Keratinocyte (primary cell): ENCODE results near the gene AIFM2. TPM values are rescaled to one million over a fixed set of nuclear protein-coding genes. Genes with fewer than 3 reads are reported as not detected.

Source experiments
- DNase-seq: peaks from one replicate; pipeline ENCODE4 v3.0.0-alpha.2; 2011; ENCODE audit warnings: low read depth, missing footprints, low spot score
- FAIRE-seq: peaks from 2 replicates; lab custom pipeline; 2011; peaks lifted over from hg19 to GRCh38; lab: Jason Lieb, UNC
- H2AFZ ChIP-seq: 2 replicates; pipeline ENCODE4 v1.6.0; 2012; ENCODE audit warnings: low read length, control low read depth, inconsistent platforms; ENCODE audit not compliant: control insufficient read depth
- H3K27ac ChIP-seq: 2 replicates; pipeline ENCODE4 v1.5.1; 2011; ENCODE audit warnings: low read length; ENCODE audit not compliant: control insufficient read depth, insufficient read depth
- H3K27me3 ChIP-seq: 3 replicates; pipeline ENCODE4 v1.6.0; 2011; ENCODE audit warnings: low read length; ENCODE audit not compliant: control insufficient read depth, insufficient read depth; ENCODE audit errors: extremely low read depth
- H3K36me3 ChIP-seq, 2 experiments: 2 replicates in 1 of 2; 3 replicates in 1 of 2; pipeline ENCODE4 v1.5.1; 2011; ENCODE audit warnings: low read length in 2 of 2, mild to moderate bottlenecking in 1 of 2; ENCODE audit not compliant: control insufficient read depth in 2 of 2, insufficient read depth in 2 of 2; ENCODE audit errors: extremely low read depth in 1 of 2
- H3K4me1 ChIP-seq: 3 replicates; pipeline ENCODE4 v1.5.1; 2011; ENCODE audit warnings: low read length; ENCODE audit not compliant: control insufficient read depth, insufficient read depth; ENCODE audit errors: extremely low read depth
- H3K4me2 ChIP-seq: 3 replicates; pipeline ENCODE4 v1.6.0; 2011; ENCODE audit warnings: low read depth, low read length; ENCODE audit not compliant: control insufficient read depth, insufficient read depth; ENCODE audit errors: extremely low read depth
- H3K4me3 ChIP-seq, 3 experiments: fragments of 200-600 bp in 1 of 3; sonication (generic) in 1 of 3; 2 replicates in 2 of 3; 3 replicates in 1 of 3; pipeline ENCODE4 v1.5.1; 2011 to 2016; ENCODE audit warnings: low read length in 3 of 3, mild to moderate bottlenecking in 3 of 3, control low read depth in 2 of 3, inconsistent platforms in 1 of 3, low read depth in 1 of 3, mixed read lengths in 1 of 3, mixed run types in 1 of 3, moderate library complexity in 1 of 3; ENCODE audit not compliant: control insufficient read depth in 2 of 3, insufficient read depth in 2 of 3; ENCODE audit errors: extremely low read depth in 1 of 3
- H3K79me2 ChIP-seq: 2 replicates; pipeline ENCODE4 v1.6.0; 2012; ENCODE audit warnings: low read length; ENCODE audit not compliant: control insufficient read depth, insufficient read depth
- H3K9ac ChIP-seq: 3 replicates; pipeline ENCODE4 v1.6.0; 2011; ENCODE audit warnings: low read length; ENCODE audit not compliant: control insufficient read depth, insufficient read depth; ENCODE audit errors: extremely low read depth
- H3K9me1 ChIP-seq: 3 replicates; pipeline ENCODE4 v1.6.0; 2011; ENCODE audit warnings: low read length; ENCODE audit not compliant: control insufficient read depth, insufficient read depth; ENCODE audit errors: extremely low read depth
- H3K9me3 ChIP-seq: 2 replicates; pipeline ENCODE4 v1.5.1; 2012; ENCODE audit warnings: low read depth, low read length; ENCODE audit not compliant: control insufficient read depth
- H4K20me1 ChIP-seq: 3 replicates; pipeline ENCODE4 v1.6.0; 2011; ENCODE audit warnings: low read length; ENCODE audit not compliant: control insufficient read depth, insufficient read depth; ENCODE audit errors: extremely low read depth
- EZH2 ChIP-seq: IDR thresholded peaks from one replicate; pipeline ENCODE4 v1.6.1; 2012; ENCODE audit warnings: inconsistent platforms, mild to moderate bottlenecking, low read length, moderate library complexity
- dilution Hi-C: fragments of 300-500 bp; cut with MboI; formaldehyde crosslinking; loops from one replicate; pipeline ENCODE4 v1.7.0; 2020; ENCODE audit warnings: low sequenced_read_pairs; ENCODE audit not compliant: extremely low pct_ligation_motif_present
- polyA plus RNA-seq, 5 experiments: library from polyadenylated mRNA; depleted of rRNA in 3 of 5; stranded (reverse) in 3 of 5; stranded (forward) in 1 of 5; unstranded in 1 of 5; fragments of >200 nt; gene quantifications; 1 replicate in 1 of 5; 2 replicates in 3 of 5; 3 replicates in 1 of 5; pipeline versions ENCODE4 v1.2.1 to v1.2.3, GENCODE V29; 2011 to 2012; ENCODE audit warnings: missing spikeins in 2 of 5, low read depth in 1 of 5, low replicate concordance in 1 of 5
- TF ChIP-seq, protein P1 (sequence below), 3 experiments: IDR thresholded peaks in 1 of 3; conservative IDR thresholded peaks in 1 of 3; optimal IDR thresholded peaks in 1 of 3; 2 replicates in 2 of 3; 3 replicates in 1 of 3; pipeline versions ENCODE3 to v1.5.1; 2011; ENCODE audit warnings: low read length in 3 of 3, mild to moderate bottlenecking in 3 of 3, moderate library complexity in 2 of 3, control low read depth in 1 of 3, inconsistent platforms in 1 of 3; ENCODE audit not compliant: insufficient read depth in 2 of 3; ENCODE audit errors: extremely low read depth in 1 of 3

The AIFM2 gene
- polyA plus RNA-seq, 1 donor (not counting 4 experiments of a cell fraction or from before 2014, with no cell fraction given) = 1.8 TPM

DNA sequence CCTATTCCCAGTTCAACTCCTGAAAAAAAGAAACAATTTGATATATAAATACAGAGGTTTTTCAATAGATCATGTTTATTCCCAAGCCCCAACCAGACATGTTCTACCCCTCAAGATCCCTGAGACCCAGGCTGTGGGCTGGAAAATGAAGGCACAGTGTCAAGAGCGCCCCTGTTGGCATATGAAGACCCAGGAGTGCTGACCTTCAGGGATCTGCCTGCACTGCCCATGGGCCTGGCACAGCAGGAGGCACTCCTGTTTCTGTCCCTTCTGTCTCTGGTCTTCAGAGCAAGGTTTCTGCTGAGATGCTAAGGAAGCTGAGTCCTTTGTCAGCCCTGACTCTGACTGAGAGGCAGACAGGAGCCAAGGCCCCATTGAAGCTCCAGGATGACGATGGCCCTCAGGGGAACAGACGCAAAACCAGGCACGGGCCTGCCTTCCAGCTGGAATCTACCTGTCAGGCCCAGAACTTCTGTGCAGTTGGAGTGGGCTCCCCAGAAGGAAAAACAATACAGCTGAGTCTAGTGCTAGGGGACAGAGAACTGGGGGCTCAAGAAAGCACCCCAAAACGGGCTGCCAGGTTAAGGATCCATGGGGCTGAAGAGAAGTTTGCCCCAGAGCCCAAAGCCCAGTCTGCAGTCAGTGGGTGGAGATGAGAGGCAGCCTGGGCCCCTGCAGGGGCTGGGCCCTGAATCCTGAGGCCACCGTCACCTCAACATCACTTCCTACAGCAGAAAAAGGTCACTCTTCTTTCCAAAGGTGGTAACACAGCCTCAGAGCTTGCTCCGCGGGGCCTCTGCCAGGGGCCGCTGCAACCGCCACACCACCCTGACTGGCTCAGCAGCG lies 6.7 kb upstream of the AIFM2 start:
- Histone ChIP-seq H3K27me3 (no peaks in the 10 kb centered on the region), H3K4me2 (peak overlapping the region; percentile 9), H3K4me1 (peaks cover 24% of the 10 kb centered on the region), H3K79me2 (peaks cover 3% of the 10 kb centered on the region), H3K9me3 (no peaks in the 10 kb centered on the region), H3K9ac (no peak overlapping the region), H2AFZ (no peak overlapping the region), H3K4me3 (no peak overlapping the region), H4K20me1 (no peaks in the 10 kb centered on the region), H3K27ac (no peak overlapping the region), H3K9me1 (no peaks in the 10 kb centered on the region), H3K36me3 (peaks cover 0 to 2% of the 10 kb centered on the region in 2 experiments)
- no peak for TF ChIP-seq EZH2
- TF ChIP-seq, protein P1, sequence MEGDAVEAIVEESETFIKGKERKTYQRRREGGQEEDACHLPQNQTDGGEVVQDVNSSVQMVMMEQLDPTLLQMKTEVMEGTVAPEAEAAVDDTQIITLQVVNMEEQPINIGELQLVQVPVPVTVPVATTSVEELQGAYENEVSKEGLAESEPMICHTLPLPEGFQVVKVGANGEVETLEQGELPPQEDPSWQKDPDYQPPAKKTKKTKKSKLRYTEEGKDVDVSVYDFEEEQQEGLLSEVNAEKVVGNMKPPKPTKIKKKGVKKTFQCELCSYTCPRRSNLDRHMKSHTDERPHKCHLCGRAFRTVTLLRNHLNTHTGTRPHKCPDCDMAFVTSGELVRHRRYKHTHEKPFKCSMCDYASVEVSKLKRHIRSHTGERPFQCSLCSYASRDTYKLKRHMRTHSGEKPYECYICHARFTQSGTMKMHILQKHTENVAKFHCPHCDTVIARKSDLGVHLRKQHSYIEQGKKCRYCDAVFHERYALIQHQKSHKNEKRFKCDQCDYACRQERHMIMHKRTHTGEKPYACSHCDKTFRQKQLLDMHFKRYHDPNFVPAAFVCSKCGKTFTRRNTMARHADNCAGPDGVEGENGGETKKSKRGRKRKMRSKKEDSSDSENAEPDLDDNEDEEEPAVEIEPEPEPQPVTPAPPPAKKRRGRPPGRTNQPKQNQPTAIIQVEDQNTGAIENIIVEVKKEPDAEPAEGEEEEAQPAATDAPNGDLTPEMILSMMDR (optimal IDR thresholded peaks at IDR 0.05 in 1 of 3, IDR thresholded peaks at IDR 0.05 in 1 of 3, conservative IDR thresholded peaks at IDR 0.05 in 1 of 3; ENCODE audit: extremely low read depth in 1 of 3, insufficient read depth in 2 of 3, low read length in 3 of 3) = no peak
- dilution Hi-C loops = no loop called here
- DNase-seq (no peak), FAIRE-seq (peak; percentile 44)

- DNase-seq (no peak), FAIRE-seq (peak; percentile 74)
- Histone ChIP-seq H3K9me3 (no peaks in the 10 kb centered on the region), H3K4me3 (no peak overlapping the region), H3K9me1 (no peaks in the 10 kb centered on the region), H2AFZ (peak overlapping the region; percentile 18), H3K79me2 (no peaks in the 10 kb centered on the region), H3K27me3 (no peaks in the 10 kb centered on the region), H4K20me1 (no peaks in the 10 kb centered on the region), H3K4me1 (peaks cover 23% of the 10 kb centered on the region), H3K9ac (no peak overlapping the region), H3K4me2 (peak overlapping the region; percentile 35), H3K27ac (peak overlapping the region; percentile 35), H3K36me3 (peaks cover 0 to 2% of the 10 kb centered on the region in 2 experiments)
- dilution Hi-C loops = no loop called here
- TF ChIP-seq EZH2 = no peak
- TF ChIP-seq, protein P1 (optimal IDR thresholded peaks at IDR 0.05 in 1 of 3, IDR thresholded peaks at IDR 0.05 in 1 of 3, conservative IDR thresholded peaks at IDR 0.05 in 1 of 3; ENCODE audit: extremely low read depth in 1 of 3, insufficient read depth in 2 of 3, low read length in 3 of 3) = no peak
Measured at GRCh38 chr10:70137927-70138883, 5.6 kb upstream of the AIFM2 start.
